ENCODE results near the gene PPP1R9B.

Gene PPP1R9B

GRCh38 chr17:50187751-50188530 lies 37.5 kb upstream of the PPP1R9B start:
- no peak for DNase-seq

DNA sequence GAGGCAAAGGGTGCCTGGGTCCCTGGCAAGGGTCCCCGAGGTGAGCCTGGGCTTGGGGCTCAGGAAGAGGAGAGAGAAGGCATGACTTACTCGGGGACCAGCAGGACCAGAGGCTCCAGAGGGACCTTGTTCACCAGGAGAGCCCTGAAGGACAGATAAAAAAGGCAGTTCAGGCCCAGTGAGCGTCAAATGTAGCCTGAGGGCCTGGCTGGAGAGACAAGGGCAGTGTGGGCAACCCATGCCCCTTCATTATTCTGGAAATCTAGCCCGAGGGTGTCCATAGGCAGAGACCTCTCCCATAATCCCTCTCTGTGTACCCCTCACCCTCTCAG lies 36.9 kb upstream of the PPP1R9B start:
- no peak for DNase-seq

DNA sequence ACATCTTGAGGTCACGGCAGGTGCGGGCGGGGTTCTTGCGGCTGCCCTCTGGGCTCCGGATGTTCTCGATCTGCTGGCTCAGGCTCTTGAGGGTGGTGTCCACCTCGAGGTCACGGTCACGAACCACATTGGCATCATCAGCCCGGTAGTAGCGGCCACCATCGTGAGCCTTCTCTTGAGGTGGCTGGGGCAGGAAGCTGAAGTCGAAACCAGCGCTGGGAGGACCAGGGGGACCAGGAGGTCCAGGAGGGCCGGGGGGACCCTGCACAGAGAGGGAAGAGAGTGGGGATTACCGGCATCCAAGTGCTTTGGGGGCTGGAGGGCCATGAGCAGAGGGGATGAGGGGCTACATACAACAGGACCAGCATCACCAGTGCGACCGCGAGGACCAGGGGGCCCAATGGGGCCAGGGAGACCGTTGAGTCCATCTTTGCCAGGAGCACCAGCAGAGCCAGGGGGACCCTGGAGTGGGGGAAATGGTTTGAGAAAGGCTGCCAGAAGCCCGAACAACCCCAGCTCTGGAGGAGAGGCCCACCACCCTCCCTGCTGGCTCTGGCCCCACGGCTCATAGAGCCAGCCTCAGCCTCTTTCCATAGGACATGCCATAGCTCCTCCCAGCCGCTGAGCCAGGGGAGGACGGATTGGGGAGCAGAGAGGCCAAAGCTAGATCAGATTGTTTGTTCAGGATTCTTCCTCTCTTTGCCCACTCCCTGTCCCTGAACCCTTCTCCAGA lies 36.4 kb upstream of the PPP1R9B start:
- DNase-seq, result no peak

GRCh38 chr17:50185631-50186471 lies 35.4 kb upstream of the PPP1R9B start:
- no peak for DNase-seq

GRCh38 chr17:50184611-50185398 lies 34.3 kb upstream of the PPP1R9B start:
- DNase-seq, result no peak

DNA sequence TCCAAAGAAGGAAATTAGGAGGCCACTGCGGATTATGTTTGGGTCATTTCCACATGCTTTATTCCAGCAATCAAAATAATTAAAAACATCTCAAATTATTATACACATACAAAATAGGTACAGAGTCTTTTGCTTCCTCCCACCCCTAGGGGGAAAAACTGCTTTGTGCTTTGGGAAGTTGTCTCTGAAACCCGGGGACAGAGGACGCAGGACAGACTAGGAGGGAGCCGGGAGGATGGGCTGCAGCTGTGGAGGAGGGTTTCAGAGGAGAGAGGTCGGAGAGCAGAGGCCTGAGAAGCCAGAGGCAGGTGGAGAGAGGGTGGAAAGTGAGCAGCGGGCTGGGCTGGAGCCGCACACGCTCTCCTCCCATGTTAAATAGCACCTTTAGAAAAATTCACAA lies 33.6 kb upstream of the PPP1R9B start:
- no peak for DNase-seq

DNA sequence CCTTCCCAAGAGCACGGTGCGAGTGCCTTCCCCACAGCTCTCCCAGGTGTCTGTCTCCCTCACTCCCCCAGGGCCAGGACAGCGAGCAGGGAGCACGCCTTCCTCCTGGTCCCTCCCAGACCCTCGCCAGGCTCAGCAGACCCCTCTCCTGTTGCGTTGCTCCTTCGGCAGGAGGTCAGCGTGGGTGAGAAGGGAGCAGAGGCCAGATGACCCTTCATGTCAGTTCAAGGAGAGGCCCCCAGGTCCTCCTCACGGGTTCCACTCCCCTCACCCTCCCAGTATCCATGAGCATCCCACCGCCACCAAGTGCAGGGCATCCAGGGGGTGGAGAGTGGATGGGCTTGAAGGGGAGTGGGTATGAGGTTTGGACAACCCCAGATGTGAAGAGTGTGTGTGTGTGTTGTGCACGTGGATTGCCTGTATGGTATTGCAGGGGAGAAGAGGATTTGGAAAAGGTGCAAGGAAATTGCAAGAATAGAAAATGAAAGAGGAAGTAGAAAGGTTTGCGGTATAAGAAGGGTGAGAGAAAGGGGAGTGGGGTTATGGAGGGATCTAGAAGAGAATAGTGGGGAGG lies 33.0 kb upstream of the PPP1R9B start:
- no peak for DNase-seq

- DNase-seq, result no peak
These were observed 32.4 kb upstream of the PPP1R9B start for GRCh38 chr17:50182783-50183420.

DNA sequence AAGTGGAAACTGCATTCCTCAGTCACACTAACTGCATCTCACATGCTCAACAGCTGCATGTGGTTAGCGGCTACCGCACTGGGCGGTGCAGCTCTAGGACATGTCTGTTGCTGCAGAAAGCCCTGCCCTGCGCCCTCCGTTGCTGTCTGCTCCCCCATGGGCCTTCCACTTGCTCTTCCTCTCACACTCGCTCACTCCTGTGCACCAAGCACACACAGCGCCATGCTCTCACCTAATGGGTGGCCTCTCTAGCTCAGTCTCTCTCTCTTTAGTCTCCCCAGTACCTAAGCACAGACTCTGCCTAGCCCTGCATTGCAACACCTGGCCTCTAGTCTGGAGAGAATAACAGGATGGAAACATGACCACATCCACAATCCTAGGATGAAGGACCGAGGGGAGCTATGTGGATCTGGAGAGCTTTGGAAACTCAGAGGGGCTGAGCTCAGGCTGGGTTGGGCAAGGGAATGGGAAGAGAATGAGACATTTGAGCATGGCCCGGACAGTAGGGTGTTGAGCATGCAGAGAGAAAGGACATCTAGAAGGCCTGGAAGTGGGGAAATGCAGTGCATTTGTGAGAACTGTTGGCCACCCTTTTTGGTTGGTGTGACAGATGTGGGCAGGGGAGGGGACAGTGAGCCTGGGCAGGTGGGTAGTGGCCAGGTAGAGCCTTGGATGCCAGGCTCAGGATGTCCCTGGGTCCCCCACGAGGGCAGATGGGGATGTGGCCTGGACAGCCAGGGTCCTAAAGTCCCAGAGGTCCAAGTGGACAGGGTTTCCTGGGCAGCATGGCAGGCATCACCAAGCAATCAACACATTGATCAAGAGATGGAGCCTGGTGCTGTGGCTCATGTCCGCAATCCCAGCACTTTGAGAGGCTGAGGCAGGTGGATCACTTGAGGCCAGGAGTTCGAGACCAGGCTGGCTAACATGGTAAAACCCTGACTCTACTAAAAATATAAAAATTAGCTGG lies 31.4 kb upstream of the PPP1R9B start:
- no peak for DNase-seq

GRCh38 chr17:50181144-50181543 lies 30.7 kb upstream of the PPP1R9B start:
- no peak for DNase-seq

- no peak for DNase-seq
These were observed 30.1 kb upstream of the PPP1R9B start for GRCh38 chr17:50180620-50181019.

DNA sequence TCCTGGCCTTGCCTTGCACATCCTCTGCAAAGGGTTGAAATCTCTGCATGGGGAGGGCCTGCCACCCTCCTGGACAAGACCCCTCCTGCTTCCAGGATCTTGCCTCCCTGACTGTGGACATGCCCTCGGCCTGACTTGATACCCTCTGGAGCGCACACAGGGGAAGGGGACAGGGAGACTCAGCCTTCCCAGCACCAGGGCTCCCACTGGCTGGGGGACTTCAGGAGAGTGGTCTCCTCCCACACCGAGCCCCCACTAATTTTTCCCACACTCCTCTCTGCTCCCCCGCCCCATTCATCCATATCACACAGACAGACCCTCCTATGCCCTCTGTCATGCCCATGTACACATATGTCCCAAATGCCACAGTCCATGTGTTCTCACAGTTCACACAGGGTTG lies 29.6 kb upstream of the PPP1R9B start:
- no peak for DNase-seq

GRCh38 chr17:50177983-50178834 lies 27.7 kb upstream of the PPP1R9B start:
- peak; percentile 88 for DNase-seq

DNA sequence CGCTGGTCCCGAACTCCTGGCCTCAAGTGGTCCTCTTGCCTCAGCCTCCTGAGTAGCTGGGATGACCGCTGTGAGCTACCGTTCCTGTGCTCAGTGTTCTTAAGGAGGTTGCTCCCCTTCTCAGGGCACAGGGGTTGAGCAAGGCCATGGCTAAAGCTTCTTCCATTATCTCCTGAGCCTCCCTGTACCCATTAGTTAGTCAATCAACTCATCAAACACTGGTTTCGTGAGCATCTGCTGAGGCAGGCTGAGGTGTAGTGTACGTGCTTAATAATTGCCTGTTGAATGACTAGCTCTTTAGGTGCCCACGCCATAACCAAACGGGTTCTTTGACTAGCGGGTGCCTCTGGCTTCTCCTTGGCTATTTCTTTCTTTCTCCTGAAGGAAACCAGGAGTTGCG lies 27.0 kb upstream of the PPP1R9B start:
- DNase-seq, result no peak

DNA sequence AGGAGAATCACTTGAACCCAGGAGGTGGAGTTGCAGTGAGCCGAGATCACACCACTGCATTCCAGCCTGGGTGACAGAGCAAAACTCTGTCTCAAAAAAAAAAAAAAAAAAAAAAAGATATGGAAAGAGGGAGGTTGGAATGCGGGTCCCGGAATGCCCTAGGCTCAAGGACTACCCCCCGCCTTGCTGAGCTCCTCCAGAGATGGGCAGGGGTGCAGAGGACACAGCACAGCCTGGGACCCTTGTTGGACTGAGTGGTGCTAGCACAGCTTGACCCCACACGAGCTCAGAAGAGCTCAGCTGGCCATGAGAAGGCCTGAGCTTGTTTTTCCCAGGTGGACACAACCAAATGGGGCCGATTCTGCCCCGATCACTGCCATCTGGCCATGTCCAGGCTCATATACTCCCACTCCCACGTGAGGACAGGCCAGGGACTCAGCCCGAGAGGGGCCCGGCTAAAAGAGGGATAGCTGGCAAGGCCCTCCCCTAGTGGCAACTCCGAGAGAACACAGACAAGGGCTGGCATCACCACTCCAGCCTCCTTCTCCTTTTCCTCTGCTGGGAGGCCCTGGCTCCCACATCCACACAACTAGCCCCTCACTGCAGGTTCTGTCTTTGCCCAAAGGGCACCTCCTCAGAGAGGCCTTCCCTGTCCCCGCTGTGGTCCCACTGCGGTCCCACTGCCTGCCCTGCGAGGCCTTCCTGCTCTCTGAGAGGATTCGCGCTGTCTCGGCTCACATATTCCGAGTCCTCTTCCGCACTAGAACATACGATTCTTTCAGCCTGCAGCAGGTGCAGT lies 26.3 kb upstream of the PPP1R9B start:
- DNase-seq, result no peak

DNA sequence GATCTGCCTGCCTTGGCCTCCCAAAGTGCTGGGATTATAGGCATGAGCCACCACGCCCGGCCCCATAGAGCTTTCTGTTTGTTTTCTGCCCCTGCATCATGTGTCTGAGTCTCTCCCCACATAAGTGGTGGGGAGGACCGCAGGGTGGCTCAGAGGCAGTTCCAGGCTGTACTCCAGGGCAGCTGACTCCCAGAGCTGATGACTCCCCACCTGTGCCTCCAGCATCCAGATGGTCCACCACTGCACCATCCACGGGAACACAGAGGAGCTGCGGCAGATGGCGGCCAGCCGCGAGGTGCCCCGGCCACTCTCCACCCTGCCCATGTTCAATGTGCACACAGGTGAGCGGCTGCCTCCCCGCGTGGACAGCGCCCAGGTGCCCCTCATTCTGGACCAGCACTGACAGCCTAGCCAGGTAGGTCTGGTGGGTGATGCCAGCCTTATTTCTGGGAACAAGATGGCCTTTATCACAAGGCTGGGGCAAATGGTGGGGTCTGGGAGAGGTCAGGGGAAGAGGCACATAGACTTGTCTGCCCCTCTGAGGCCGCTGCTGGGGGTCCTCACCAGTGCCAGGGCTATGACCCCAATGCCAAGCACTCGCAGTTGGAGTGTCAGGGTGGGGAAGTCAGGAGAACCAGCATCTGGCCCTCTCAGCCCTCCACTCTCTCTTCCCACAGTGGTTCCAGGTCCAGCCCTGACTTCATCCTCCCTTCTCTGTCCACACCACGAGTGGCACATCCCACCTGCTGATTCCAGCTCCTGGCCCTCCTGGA lies 24.7 kb upstream of the PPP1R9B start:
- no peak for DNase-seq

- no peak for DNase-seq
These were observed 24.0 kb upstream of the PPP1R9B start for GRCh38 chr17:50174444-50174843.

DNA sequence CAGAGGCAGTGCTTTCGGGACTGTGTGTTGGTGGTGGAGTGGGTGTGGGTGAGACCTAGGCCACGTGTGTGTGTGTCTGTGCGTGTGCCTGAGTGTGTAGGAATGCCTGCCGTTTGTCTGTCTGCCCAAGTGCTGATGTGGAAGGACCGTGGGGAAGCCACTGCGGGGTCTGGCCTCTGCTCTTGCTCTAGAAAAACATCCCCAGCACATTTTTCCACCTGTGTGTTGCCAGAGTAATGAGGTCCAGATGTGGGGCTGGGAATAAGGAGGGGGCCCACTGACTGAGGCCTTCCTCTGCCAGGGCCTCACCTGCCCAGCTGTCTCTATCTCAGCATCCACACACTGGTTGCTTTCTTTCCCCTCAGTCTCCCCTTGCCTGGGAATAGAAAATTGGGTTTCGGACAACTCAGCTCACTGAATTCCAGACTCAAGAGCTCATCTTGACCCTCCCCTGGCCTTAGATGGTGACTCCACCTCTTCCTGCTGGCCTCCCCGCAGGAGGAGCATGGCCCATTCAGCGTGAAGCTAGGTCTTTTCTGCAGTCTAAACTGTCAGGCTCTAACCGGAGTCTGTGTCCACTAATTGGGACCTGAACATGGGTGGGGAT lies 23.0 kb upstream of the PPP1R9B start:
- no peak for DNase-seq
